HCT116 (cell line): ENCODE data around the gene PPP2R5B. TPM values are rescaled to one million over a fixed set of nuclear protein-coding genes. Genes with fewer than 3 reads are reported as not detected.

Experiments used
- ATAC-seq: fragments of 200-7000 bp; cut with Tn5 transposase; 2 replicates; pipeline ENCODE4 v1.9.1; 2020; ENCODE audit warnings: mild to moderate bottlenecking, moderate library complexity
- BruUV-seq: library from RNA; stranded (reverse); fragments of 400-500 nt; replicated peaks from 2 replicates; lab custom pipeline; 2021; lab: Mats Ljungman, UMichigan
- CTCF ChIA-PET: fragments of 300-600 bp; sonication (Branson Sonifier 250); formaldehyde crosslinking; loops from one replicate; lab custom pipeline; 2021; ENCODE audit warnings: antibody characterized with exemption; lab: Charles Lee
- POLR2A ChIA-PET: fragments of 300-600, 350-600 bp; sonication (Branson Sonifier 250); formaldehyde crosslinking; loops from one replicate; lab custom pipeline; 2021; ENCODE audit warnings: antibody characterized with exemption; lab: Charles Lee
- RAD21 ChIA-PET, 2 experiments: fragments of 300-600 bp; sonication (Branson Sonifier 250); formaldehyde crosslinking; loops; one replicate each; lab custom pipeline; 2023; ENCODE audit warnings: low total read pairs in 2 of 2; ENCODE audit not compliant: uncharacterized antibody in 2 of 2, unreplicated experiment in 2 of 2, low non-redundant PET in 1 of 2; lab: Charles Lee
- DNase-seq: peaks from one replicate; pipeline ENCODE4 v3.0.0-alpha.2; 2010; ENCODE audit warnings: low read depth, low spot score
- H2AFZ ChIP-seq: fragments of 200-600 bp; shearing (Covaris generic), sonication (generic); 2 replicates; pipeline ENCODE4 v1.6.1; 2017; ENCODE audit warnings: low read depth, mixed run types, mixed read lengths, antibody characterized with exemption, low read length; ENCODE audit not compliant: poor library complexity, severe bottlenecking
- H3K27ac ChIP-seq: 2 replicates; pipeline ENCODE4 v1.5.1; 2012; ENCODE audit warnings: low read depth, low read length
- H3K27me3 ChIP-seq: fragments of 200-600 bp; sonication (generic); 2 replicates; pipeline ENCODE4 v1.6.1; 2016; ENCODE audit warnings: mixed run types, low read length, mixed read lengths; ENCODE audit not compliant: insufficient read depth
- H3K36me3 ChIP-seq, 2 experiments: fragments of 200-500 bp in 1 of 2; fragments of 200-600 bp in 1 of 2; sonication (Bioruptor generic) in 1 of 2; sonication (generic) in 1 of 2; 2 replicates each; pipeline versions ENCODE4 v1.5.1 to v1.6.1; 2014 to 2016; ENCODE audit warnings: low read length in 2 of 2, inconsistent platforms in 1 of 2, mixed read lengths in 1 of 2, mixed run types in 1 of 2; ENCODE audit not compliant: insufficient read depth in 2 of 2, control insufficient read depth in 1 of 2
- H3K4me1 ChIP-seq, 2 experiments: fragments of 200-600 bp in 1 of 2; sonication (generic) in 1 of 2; 2 replicates each; pipeline versions ENCODE4 v1.5.1 to v1.6.1; 2012 to 2017; ENCODE audit warnings: low read length in 2 of 2, inconsistent platforms in 1 of 2, mild to moderate bottlenecking in 1 of 2, mixed read lengths in 1 of 2, mixed run types in 1 of 2, moderate library complexity in 1 of 2; ENCODE audit not compliant: insufficient read depth in 2 of 2, control insufficient read depth in 1 of 2
- H3K4me2 ChIP-seq: fragments of 200-600 bp; sonication (generic); 2 replicates; pipeline ENCODE4 v1.6.1; 2017; ENCODE audit warnings: mixed run types, low read length, mixed read lengths
- H3K4me3 ChIP-seq, 2 experiments: fragments of 200-600 bp in 1 of 2; sonication (generic) in 1 of 2; replicated peaks in 1 of 2; 2 replicates each; pipeline ENCODE4 v1.5.1; 2011 to 2016; ENCODE audit warnings: low read length in 2 of 2, control low read depth in 1 of 2, low read depth in 1 of 2, mild to moderate bottlenecking in 1 of 2, mixed read lengths in 1 of 2, mixed run types in 1 of 2
- H3K79me2 ChIP-seq: fragments of 200-600 bp; sonication (generic); 2 replicates; pipeline ENCODE4 v1.6.1; 2017; ENCODE audit warnings: mild to moderate bottlenecking, mixed run types, low read length, moderate library complexity, mixed read lengths; ENCODE audit not compliant: insufficient read depth
- H3K9ac ChIP-seq: fragments of 200-600 bp; sonication (generic); 2 replicates; pipeline ENCODE4 v1.6.1; 2016; ENCODE audit warnings: low read length, mixed read lengths
- H3K9me2 ChIP-seq: fragments of 200-600 bp; sonication (generic), shearing (Covaris generic); 2 replicates; pipeline ENCODE4 v1.6.1; 2017; ENCODE audit warnings: mixed run types, mild to moderate bottlenecking, moderate library complexity; ENCODE audit not compliant: insufficient read depth
- H3K9me3 ChIP-seq, 2 experiments: fragments of 200-500 bp in 1 of 2; fragments of 200-600 bp in 1 of 2; sonication (Bioruptor generic) in 1 of 2; sonication (generic) in 1 of 2; 2 replicates each; pipeline ENCODE4 v1.6.1; 2014 to 2017; ENCODE audit warnings: low read length in 2 of 2, mixed read lengths in 2 of 2, inconsistent platforms in 1 of 2, low read depth in 1 of 2, mild to moderate bottlenecking in 1 of 2, mixed run types in 1 of 2, moderate library complexity in 1 of 2; ENCODE audit not compliant: control insufficient read depth in 1 of 2, insufficient read depth in 1 of 2
- H4K20me1 ChIP-seq: fragments of 200-600 bp; sonication (generic), shearing (Covaris generic); 2 replicates; pipeline ENCODE4 v1.6.1; 2017; ENCODE audit warnings: mixed run types, mild to moderate bottlenecking, moderate library complexity; ENCODE audit not compliant: insufficient read depth
- CBX3 ChIP-seq: IDR thresholded peaks from 2 replicates; pipeline ENCODE4 v1.6.1; 2012; ENCODE audit warnings: low read depth
- CEBPB ChIP-seq: IDR thresholded peaks from 2 replicates; pipeline ENCODE4 v1.6.1; 2012; ENCODE audit warnings: low read depth
- ELF1 ChIP-seq: IDR thresholded peaks from 2 replicates; pipeline ENCODE4 v1.6.1; 2012; ENCODE audit warnings: low read depth, borderline replicate concordance
- EZH2phosphoT487 ChIP-seq: fragments of 200-600 bp; IDR thresholded peaks from 2 replicates; pipeline ENCODE4 v1.6.1; 2018; ENCODE audit warnings: antibody characterized with exemption, borderline replicate concordance
- FOSL1 ChIP-seq: IDR thresholded peaks from 2 replicates; pipeline ENCODE4 v1.6.1; 2012; ENCODE audit warnings: low read depth
- JUND ChIP-seq: IDR thresholded peaks from 2 replicates; pipeline ENCODE4 v1.6.1; 2012
- POLR2A ChIP-seq: IDR thresholded peaks from 2 replicates; pipeline ENCODE4 v1.7.0; 2011; ENCODE audit warnings: borderline replicate concordance; ENCODE audit not compliant: insufficient read depth, insufficient read length; ENCODE audit errors: extremely low read depth
- RAD21 ChIP-seq: IDR thresholded peaks from 2 replicates; pipeline ENCODE4 v1.6.1; 2012; ENCODE audit warnings: low read depth, mild to moderate bottlenecking
- SP1 ChIP-seq: IDR thresholded peaks from 2 replicates; pipeline ENCODE4 v1.6.1; 2012; ENCODE audit warnings: low read depth
- SRF ChIP-seq: IDR thresholded peaks from 2 replicates; pipeline ENCODE4 v1.6.1; 2012; ENCODE audit warnings: low read depth
- TCF7L2 ChIP-seq: IDR thresholded peaks from 2 replicates; pipeline ENCODE4 v1.7.0; 2011; ENCODE audit warnings: borderline replicate concordance, inconsistent platforms; ENCODE audit not compliant: insufficient read depth, insufficient read length; ENCODE audit errors: extremely low read depth
- YY1 ChIP-seq: IDR thresholded peaks from 2 replicates; pipeline ENCODE4 v1.6.1; 2011; ENCODE audit warnings: low read length, low read depth, moderate library complexity, mild to moderate bottlenecking; ENCODE audit not compliant: insufficient replicate concordance; ENCODE audit errors: extremely low read depth
- ZNF274 ChIP-seq: fragments of 200-500 bp; sonication (Bioruptor generic); IDR thresholded peaks from 2 replicates; pipeline ENCODE4 v1.6.1; 2014; ENCODE audit warnings: mild to moderate bottlenecking, low read depth, low read length, inconsistent platforms
- intact Hi-C: fragments of 100-400 bp; cut with micrococcal nuclease; formaldehyde crosslinking; loops from 2 replicates; pipeline ENCODE4 v1.10.0; 2022
- total RNA-seq: library from RNA; stranded (reverse); gene quantifications from one replicate; pipeline ENCODE4 v1.2.1, GENCODE V29; 2021; ENCODE audit not compliant: unreplicated experiment
- TF ChIP-seq, protein P1 (sequence below): IDR thresholded peaks from 2 replicates; pipeline ENCODE4 v1.6.1; 2012
- TF ChIP-seq, protein P2 (sequence below): IDR thresholded peaks from 2 replicates; pipeline ENCODE4 v1.6.1; 2011; ENCODE audit warnings: mild to moderate bottlenecking, low read length, moderate library complexity; ENCODE audit not compliant: insufficient replicate concordance; ENCODE audit errors: extremely low read depth

The PPP2R5B gene
- total RNA-seq, 1 experiment from 2014 or later, result 10.9 TPM

DNA sequence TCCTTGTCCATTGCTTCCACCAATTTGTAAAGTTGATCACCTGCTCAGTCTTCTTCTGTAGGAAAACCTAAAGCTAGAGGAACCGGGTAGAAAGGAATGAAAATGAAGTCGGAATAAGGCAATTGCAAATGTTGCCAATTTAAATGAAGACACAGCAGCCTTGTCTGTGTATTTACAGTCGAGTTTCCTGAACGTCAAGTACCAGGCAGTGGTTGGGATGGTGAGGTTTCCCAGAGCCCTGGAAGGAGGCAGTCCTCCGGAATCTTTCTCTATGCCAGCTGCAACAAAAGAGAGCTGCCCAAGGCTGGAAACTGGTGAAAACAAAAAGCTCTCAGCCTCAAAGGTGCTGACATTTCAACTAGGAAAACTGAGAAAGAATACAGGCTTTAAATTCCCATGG lies 29.7 kb downstream of the PPP2R5B start:
- H3K9ac ChIP-seq, result no peak overlapping the region
- DNase-seq (no peak), ATAC-seq (no peak)
- no peak overlapping the region for H3K27ac ChIP-seq
- H3K4me3 ChIP-seq, result no peak overlapping the region
- ChIA-PET CTCF (no interaction called here), POLR2A (no interaction called here), RAD21 (no interaction called here)
- TF ChIP-seq, protein P1, sequence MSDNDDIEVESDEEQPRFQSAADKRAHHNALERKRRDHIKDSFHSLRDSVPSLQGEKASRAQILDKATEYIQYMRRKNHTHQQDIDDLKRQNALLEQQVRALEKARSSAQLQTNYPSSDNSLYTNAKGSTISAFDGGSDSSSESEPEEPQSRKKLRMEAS, result no peak
- TF ChIP-seq FOSL1 (no peak), TCF7L2 (no peak), ZNF274 (no peak), CEBPB (no peak), POLR2A (no peak), SRF (no peak), JUND (no peak), CBX3 (no peak), SP1 (no peak), EZH2phosphoT487 (no peak), YY1 (no peak), ELF1 (no peak), RAD21 (no peak)
- no peaks in the 10 kb centered on the region for H3K4me1 ChIP-seq
- H4K20me1 ChIP-seq, result no peaks in the 10 kb centered on the region
- BruUV-seq, result no TSS peak
- no peaks in the 10 kb centered on the region for H3K9me3 ChIP-seq
- H3K79me2 ChIP-seq, result no peaks in the 10 kb centered on the region
- H2AFZ ChIP-seq, result no peak overlapping the region
- H3K36me3 ChIP-seq, result no peaks in the 10 kb centered on the region
- no peaks in the 10 kb centered on the region for H3K9me2 ChIP-seq
- no peak overlapping the region for H3K4me2 ChIP-seq
- no peaks in the 10 kb centered on the region for H3K27me3 ChIP-seq
- intact Hi-C loops, result no loop called here

DNA sequence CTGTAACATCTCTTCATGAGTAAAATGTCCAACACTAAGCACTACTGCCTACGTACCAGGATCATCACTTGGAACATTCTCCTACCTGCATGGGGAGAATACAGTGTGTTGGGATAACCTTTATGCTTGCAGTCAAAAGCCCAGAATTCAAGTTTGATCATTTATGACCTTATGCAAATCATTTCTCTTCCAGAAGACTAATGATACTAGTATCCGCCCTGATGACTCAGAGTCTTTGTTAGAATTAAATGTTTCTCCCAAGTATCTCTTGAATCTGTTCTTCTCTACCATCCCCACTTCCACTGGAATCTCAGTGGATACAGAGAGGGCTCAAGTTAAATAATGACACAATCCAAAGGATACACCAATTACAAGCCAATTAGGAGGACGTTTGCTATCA lies 35.0 kb downstream of the PPP2R5B start:
- no TSS peak for BruUV-seq
- Histone ChIP-seq H3K9me3 (no peaks in the 10 kb centered on the region), H3K4me3 (no peak overlapping the region), H2AFZ (no peak overlapping the region), H3K36me3 (no peaks in the 10 kb centered on the region), H3K4me1 (no peaks in the 10 kb centered on the region), H3K9ac (no peak overlapping the region)
- POLR2A ChIA-PET, result no interaction called here
- ATAC-seq (no peak), DNase-seq (no peak)
- RAD21 ChIA-PET, result no interaction called here
- intact Hi-C loops, result no loop called here
- TF ChIP-seq SRF, result no peak
- TF ChIP-seq, protein P2, sequence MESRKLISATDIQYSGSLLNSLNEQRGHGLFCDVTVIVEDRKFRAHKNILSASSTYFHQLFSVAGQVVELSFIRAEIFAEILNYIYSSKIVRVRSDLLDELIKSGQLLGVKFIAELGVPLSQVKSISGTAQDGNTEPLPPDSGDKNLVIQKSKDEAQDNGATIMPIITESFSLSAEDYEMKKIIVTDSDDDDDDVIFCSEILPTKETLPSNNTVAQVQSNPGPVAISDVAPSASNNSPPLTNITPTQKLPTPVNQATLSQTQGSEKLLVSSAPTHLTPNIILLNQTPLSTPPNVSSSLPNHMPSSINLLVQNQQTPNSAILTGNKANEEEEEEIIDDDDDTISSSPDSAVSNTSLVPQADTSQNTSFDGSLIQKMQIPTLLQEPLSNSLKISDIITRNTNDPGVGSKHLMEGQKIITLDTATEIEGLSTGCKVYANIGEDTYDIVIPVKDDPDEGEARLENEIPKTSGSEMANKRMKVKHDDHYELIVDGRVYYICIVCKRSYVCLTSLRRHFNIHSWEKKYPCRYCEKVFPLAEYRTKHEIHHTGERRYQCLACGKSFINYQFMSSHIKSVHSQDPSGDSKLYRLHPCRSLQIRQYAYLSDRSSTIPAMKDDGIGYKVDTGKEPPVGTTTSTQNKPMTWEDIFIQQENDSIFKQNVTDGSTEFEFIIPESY, result no peak
- TF ChIP-seq, all 23 proteins: peak for 0
- Histone ChIP-seq H3K79me2 (no peaks in the 10 kb centered on the region), H3K4me2 (no peak overlapping the region), H3K27ac (no peak overlapping the region), H3K9me2 (no peaks in the 10 kb centered on the region), H4K20me1 (no peaks in the 10 kb centered on the region), H3K27me3 (no peaks in the 10 kb centered on the region)
- CTCF ChIA-PET, result no interaction called here
